ENCODE results near the gene LRRC8B. TPM values are rescaled to one million over a fixed set of nuclear protein-coding genes. Genes with fewer than 3 reads are reported as not detected.

Gene LRRC8B
- total and polyA plus RNA-seq, 2 experiments from 2014 or later = 4.6 to 5.1 TPM

GRCh38 chr1:89602871-89603404 is 78.3 kb downstream of the LRRC8B start:
- Histone ChIP-seq H3K79me2 (no peaks in the 10 kb centered on the region), H3K27me3 (no peaks in the 10 kb centered on the region), H3K4me2 (no peak overlapping the region), H3K9me3 (ENCODE audit: low read depth) (no peaks in the 10 kb centered on the region), H3K4me3 (no peak overlapping the region), H3K36me3 (replicated peaks; ENCODE audit: insufficient read depth, low read depth) (no peaks in the 10 kb centered on the region), H3K9me2 (replicated peaks; ENCODE audit: insufficient read depth) (no peaks in the 10 kb centered on the region), H3K27ac (no peak overlapping the region), H4K20me1 (ENCODE audit: insufficient read depth, poor library complexity, severe bottlenecking) (no peaks in the 10 kb centered on the region), H2AFZ (no peak overlapping the region), H3K4me1 (ENCODE audit: insufficient read depth) (no peaks in the 10 kb centered on the region)
- DNase-seq (ENCODE audit: low spot score) = no peak
- WGBS (ENCODE audit: low lambda C conversion rate, missing lambda C conversion rate) = 68% methylated on average over 6 of the region's 6 CpGs
- TF ChIP-seq EZH2phosphoT487 (IDR thresholded peaks at IDR 0.05; ENCODE audit: low read depth, severe bottlenecking, unreplicated experiment) (no peak), EZH2 (IDR thresholded peaks at IDR 0.05; ENCODE audit: borderline replicate concordance) (no peak), CTCF (IDR thresholded peaks at IDR 0.05; ENCODE audit: poor library complexity) (no peak)

GRCh38 chr1:89603651-89604413 is 79.2 kb downstream of the LRRC8B start:
- 73% methylated on average over 4 of the region's 4 CpGs for WGBS (ENCODE audit: low lambda C conversion rate, missing lambda C conversion rate)
- TF ChIP-seq EZH2 (IDR thresholded peaks at IDR 0.05; ENCODE audit: borderline replicate concordance) (no peak), EZH2phosphoT487 (IDR thresholded peaks at IDR 0.05; ENCODE audit: low read depth, severe bottlenecking, unreplicated experiment) (no peak), CTCF (IDR thresholded peaks at IDR 0.05; ENCODE audit: poor library complexity) (no peak)

GRCh38 chr1:89604414-89604735 is 79.7 kb downstream of the LRRC8B start:
- TF ChIP-seq EZH2phosphoT487 (IDR thresholded peaks at IDR 0.05; ENCODE audit: low read depth, severe bottlenecking, unreplicated experiment) (no peak), EZH2 (IDR thresholded peaks at IDR 0.05; ENCODE audit: borderline replicate concordance) (no peak), CTCF (IDR thresholded peaks at IDR 0.05; ENCODE audit: poor library complexity) (no peak)
- H3K4me2 ChIP-seq = no peak overlapping the region
- DNase-seq (ENCODE audit: low spot score) = no peak
- no peaks in the 10 kb centered on the region for H3K4me1 ChIP-seq (ENCODE audit: insufficient read depth)
- no peaks in the 10 kb centered on the region for H4K20me1 ChIP-seq (ENCODE audit: insufficient read depth, poor library complexity, severe bottlenecking)
- H3K27ac ChIP-seq = no peak overlapping the region
- H3K4me3 ChIP-seq = no peak overlapping the region
- H3K9me3 ChIP-seq (ENCODE audit: low read depth) = no peaks in the 10 kb centered on the region
- no peaks in the 10 kb centered on the region for H3K79me2 ChIP-seq
- H2AFZ ChIP-seq = no peak overlapping the region
- no peaks in the 10 kb centered on the region for H3K36me3 ChIP-seq (replicated peaks; ENCODE audit: insufficient read depth, low read depth)
- 89% methylated on average over 3 of the region's 3 CpGs for WGBS (ENCODE audit: low lambda C conversion rate, missing lambda C conversion rate)
- no peaks in the 10 kb centered on the region for H3K9me2 ChIP-seq (replicated peaks; ENCODE audit: insufficient read depth)
- H3K27me3 ChIP-seq = no peaks in the 10 kb centered on the region

More at GRCh38 chr1:89603651-89604413, 79.2 kb downstream of the LRRC8B start:
- Histone ChIP-seq H2AFZ (no peak overlapping the region), H3K36me3 (replicated peaks; ENCODE audit: insufficient read depth, low read depth) (no peaks in the 10 kb centered on the region), H3K27ac (no peak overlapping the region), H3K4me3 (no peak overlapping the region), H3K9me2 (replicated peaks; ENCODE audit: insufficient read depth) (no peaks in the 10 kb centered on the region), H3K9me3 (ENCODE audit: low read depth) (no peaks in the 10 kb centered on the region), H3K4me2 (no peak overlapping the region), H3K79me2 (no peaks in the 10 kb centered on the region), H4K20me1 (ENCODE audit: insufficient read depth, poor library complexity, severe bottlenecking) (no peaks in the 10 kb centered on the region), H3K27me3 (no peaks in the 10 kb centered on the region), H3K4me1 (ENCODE audit: insufficient read depth) (no peaks in the 10 kb centered on the region)
- no peak for DNase-seq (ENCODE audit: low spot score)

Data from hepatocyte (in vitro differentiated cells).